GM19043 (cell line): ENCODE data around the gene NANOGP8.
A peak's percentile ranks its signal among the peaks of the same experiment; 100 is the strongest.

Source experiments
- ATAC-seq: cut with Tn5 transposase; IDR thresholded peaks from one replicate; pipeline ENCODE4 v1.9.1; 2021; ENCODE audit warnings: low read depth; ENCODE audit not compliant: unreplicated experiment

Gene NANOGP8

GRCh38 chr15:35061825-35062737 is 23.0 kb downstream of the NANOGP8 start:
- peak; percentile 47 for ATAC-seq

- no peak for ATAC-seq
Observed at GRCh38 chr15:35061161-35061824, 23.8 kb downstream of the NANOGP8 start.

GRCh38 chr15:35060591-35060990 is 24.5 kb downstream of the NANOGP8 start:
- ATAC-seq = no peak

GRCh38 chr15:35058534-35059054 is 26.5 kb downstream of the NANOGP8 start:
- no peak for ATAC-seq

- ATAC-seq = no peak
Observed at GRCh38 chr15:35055416-35056105, 29.5 kb downstream of the NANOGP8 start.

GRCh38 chr15:35054380-35054779 is 30.7 kb downstream of the NANOGP8 start:
- ATAC-seq = no peak

- ATAC-seq = no peak
Observed at GRCh38 chr15:35047996-35048395, 37.1 kb downstream of the NANOGP8 start.

GRCh38 chr15:35047528-35047927 is 37.6 kb downstream of the NANOGP8 start:
- ATAC-seq = no peak

GRCh38 chr15:35043373-35044095 is 41.6 kb downstream of the NANOGP8 start:
- ATAC-seq = no peak

GRCh38 chr15:35040339-35041255 is 44.5 kb downstream of the NANOGP8 start:
- no peak for ATAC-seq

- no peak for ATAC-seq
Observed at GRCh38 chr15:35038626-35039451, 46.3 kb downstream of the NANOGP8 start.
